Amniotic stem cell (primary cell): ENCODE data around the gene ARFRP1.
"Not testable (repeated sequence)": the region's sequence is repeated elsewhere in the genome, so short reads cannot be mapped to it uniquely, and the experiment has no call there.

Source experiments
- DNase-seq: peaks from one replicate; lab custom pipeline; 2025; lab: John Stamatoyannopoulos, UW

Gene ARFRP1

GRCh38 chr20:63655249-63655648, 52.5 kb downstream of the ARFRP1 start:
- DNase-seq, result no peak

GRCh38 chr20:63653974-63654668, 53.7 kb downstream of the ARFRP1 start:
- DNase-seq, result no peak

- DNase-seq, result peak; percentile 15
Measured at GRCh38 chr20:63653041-63653973, 54.5 kb downstream of the ARFRP1 start, which contains the start of gene STMN3. TSS of gene STMN3 (minus strand) at chr20:63653424. CDS start at chr20:63653345, 79 bp downstream.

GRCh38 chr20:63652192-63652980, 55.4 kb downstream of the ARFRP1 start:
- DNase-seq, result no peak

- DNase-seq, result no peak
Measured at GRCh38 chr20:63651942-63652191, 55.9 kb downstream of the ARFRP1 start.

GRCh38 chr20:63650486-63650885, 57.3 kb downstream of the ARFRP1 start:
- DNase-seq, result not testable (repeated sequence)

GRCh38 chr20:63648895-63649589, 58.7 kb downstream of the ARFRP1 start:
- DNase-seq, result no peak
